Adipocyte (in vitro differentiated cells): ENCODE measurements around the gene TBRG4.
"Not testable (repeated sequence)": the region's sequence is repeated elsewhere in the genome, so short reads cannot be mapped to it uniquely, and the experiment has no call there.

Experiments used
- DNase-seq: peaks from one replicate; pipeline ENCODE4 v3.0.0-alpha.2; 2015; ENCODE audit warnings: low read depth
- H3K27me3 ChIP-seq: replicated peaks from 2 replicates; pipeline ENCODE4 v1.7.0; 2013; ENCODE audit warnings: mild to moderate bottlenecking, low read length, moderate library complexity; ENCODE audit not compliant: control insufficient read depth, insufficient read depth
- H3K36me3 ChIP-seq: 2 replicates; pipeline ENCODE4 v1.7.0; 2013; ENCODE audit warnings: low read length, mild to moderate bottlenecking, moderate library complexity; ENCODE audit not compliant: control insufficient read depth, insufficient read depth, severe bottlenecking
- H3K4me1 ChIP-seq: 2 replicates; pipeline ENCODE4 v1.7.0; 2013; ENCODE audit warnings: mild to moderate bottlenecking, low read length, moderate library complexity; ENCODE audit not compliant: control insufficient read depth, insufficient read depth
- H3K4me3 ChIP-seq: 2 replicates; pipeline ENCODE4 v1.7.0; 2013; ENCODE audit warnings: mild to moderate bottlenecking, low read length, moderate library complexity
- H3K9ac ChIP-seq: 2 replicates; pipeline ENCODE4 v1.7.0; 2013; ENCODE audit warnings: mild to moderate bottlenecking, low read length, moderate library complexity
- H3K9me3 ChIP-seq: 2 replicates; pipeline ENCODE4 v1.7.0; 2013; ENCODE audit warnings: mild to moderate bottlenecking, low read length, moderate library complexity; ENCODE audit not compliant: control insufficient read depth

Gene TBRG4

GRCh38 chr7:45114257-45114656, 2.8 kb upstream of the TBRG4 start:
- H3K4me3 ChIP-seq, DNase-seq, H3K9me3 ChIP-seq, H3K36me3 ChIP-seq, H3K9ac ChIP-seq: not testable (repeated sequence)
- Histone ChIP-seq H3K4me1 (peaks cover 13% of the 10 kb centered on the region), H3K27me3 (peaks cover 18% of the 10 kb centered on the region)

- DNase-seq: no peak
- Histone ChIP-seq H3K36me3 (peaks cover 16% of the 10 kb centered on the region), H3K4me1 (peaks cover 29% of the 10 kb centered on the region), H3K9ac (no peak overlapping the region), H3K27me3 (peaks cover 18% of the 10 kb centered on the region), H3K4me3 (peak overlapping the region; percentile 99), H3K9me3 (no peaks in the 10 kb centered on the region)
Measured at GRCh38 chr7:45112648-45113047, 1.2 kb upstream of the TBRG4 start.

DNA sequence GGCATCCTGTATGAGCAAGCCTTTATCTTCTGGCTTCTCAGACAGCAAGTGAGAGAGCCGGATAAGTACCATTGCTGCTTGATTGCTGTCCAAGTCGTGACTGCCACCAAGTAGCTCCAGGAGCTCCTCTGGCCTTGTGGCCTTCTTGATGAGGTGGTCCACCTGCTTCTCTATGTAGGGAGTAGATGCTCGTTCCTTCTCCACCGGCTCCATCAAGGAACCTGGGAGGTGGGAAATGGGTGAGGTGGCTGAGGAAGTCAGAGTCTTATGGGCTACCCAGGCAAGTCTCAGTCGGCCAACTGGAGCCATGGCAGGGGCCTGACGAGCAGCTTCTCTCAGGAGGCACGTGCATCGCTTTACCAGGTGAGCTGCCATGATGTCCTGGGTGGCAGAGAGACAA, 2.6 kb downstream of the TBRG4 start:
- peaks cover 39% of the 10 kb centered on the region for H3K4me1 ChIP-seq
- DNase-seq: no peak
- no peak overlapping the region for H3K4me3 ChIP-seq
- H3K27me3 ChIP-seq: no peaks in the 10 kb centered on the region
- H3K9ac ChIP-seq: peak overlapping the region; percentile 34
- H3K9me3 ChIP-seq: no peaks in the 10 kb centered on the region
- H3K36me3 ChIP-seq: peaks cover 53% of the 10 kb centered on the region

DNA sequence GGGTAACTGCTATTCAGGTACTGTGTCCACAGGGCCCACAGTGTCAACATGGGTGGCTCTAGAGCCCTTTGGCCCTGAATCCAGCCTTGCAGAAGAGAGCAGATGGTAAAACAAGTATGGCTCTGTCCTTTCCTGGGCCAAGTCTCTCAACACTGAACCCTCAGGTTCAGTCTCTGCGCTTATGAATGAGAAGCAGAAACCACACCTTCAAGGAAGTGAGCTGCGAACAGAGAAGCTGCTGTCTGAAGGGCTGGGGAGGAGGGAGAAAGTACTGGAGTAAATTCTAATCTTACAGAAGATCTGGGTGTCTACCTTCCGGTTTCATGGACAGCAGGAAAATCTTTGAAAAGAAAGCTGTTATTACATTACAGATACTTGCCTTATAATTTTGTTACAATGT, 4.1 kb downstream of the TBRG4 start:
- Histone ChIP-seq H3K4me3 (no peak overlapping the region), H3K4me1 (peaks cover 34% of the 10 kb centered on the region), H3K27me3 (no peaks in the 10 kb centered on the region), H3K36me3 (peaks cover 68% of the 10 kb centered on the region), H3K9ac (peak overlapping the region; percentile 13), H3K9me3 (no peaks in the 10 kb centered on the region)
- no peak for DNase-seq

DNA sequence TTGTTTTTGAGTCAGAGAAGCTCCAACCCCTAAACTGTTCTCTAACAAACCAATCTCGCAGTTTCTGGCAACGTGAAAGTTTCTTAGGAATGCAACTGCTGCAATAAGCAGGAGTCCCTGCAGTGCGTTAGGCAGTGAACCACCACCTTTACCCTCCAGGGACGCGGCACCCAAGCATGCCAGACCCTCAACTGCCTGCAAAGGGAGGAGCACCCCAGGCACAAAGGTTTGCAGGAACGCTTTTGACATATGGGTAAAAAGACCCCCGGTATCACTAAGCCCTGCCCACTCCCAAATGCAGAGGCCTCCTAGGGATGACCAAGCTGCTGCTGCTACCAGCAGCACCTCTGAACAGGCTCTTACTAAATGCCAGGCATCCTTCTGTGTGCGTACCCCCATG, 4.7 kb downstream of the TBRG4 start:
- H3K4me1 ChIP-seq: peaks cover 31% of the 10 kb centered on the region
- DNase-seq: no peak
- H3K9ac ChIP-seq: peak overlapping the region; percentile 13
- no peaks in the 10 kb centered on the region for H3K27me3 ChIP-seq
- peaks cover 74% of the 10 kb centered on the region for H3K36me3 ChIP-seq
- no peaks in the 10 kb centered on the region for H3K9me3 ChIP-seq
- no peak overlapping the region for H3K4me3 ChIP-seq

- Histone ChIP-seq H3K9ac (no peak overlapping the region), H3K4me1 (peaks cover 31% of the 10 kb centered on the region), H3K36me3 (peaks cover 85% of the 10 kb centered on the region), H3K27me3 (no peaks in the 10 kb centered on the region), H3K4me3 (no peak overlapping the region), H3K9me3 (no peaks in the 10 kb centered on the region)
- no peak for DNase-seq
Measured at GRCh38 chr7:45105588-45106188, 5.8 kb downstream of the TBRG4 start.

- no peak for DNase-seq
- peaks cover 28% of the 10 kb centered on the region for H3K4me1 ChIP-seq
- no peak overlapping the region for H3K9ac ChIP-seq
- peaks cover 92% of the 10 kb centered on the region for H3K36me3 ChIP-seq
- H3K27me3 ChIP-seq: no peaks in the 10 kb centered on the region
- H3K4me3 ChIP-seq: no peak overlapping the region
- H3K9me3 ChIP-seq: no peaks in the 10 kb centered on the region
Measured at GRCh38 chr7:45104844-45105587, 6.5 kb downstream of the TBRG4 start.

DNA sequence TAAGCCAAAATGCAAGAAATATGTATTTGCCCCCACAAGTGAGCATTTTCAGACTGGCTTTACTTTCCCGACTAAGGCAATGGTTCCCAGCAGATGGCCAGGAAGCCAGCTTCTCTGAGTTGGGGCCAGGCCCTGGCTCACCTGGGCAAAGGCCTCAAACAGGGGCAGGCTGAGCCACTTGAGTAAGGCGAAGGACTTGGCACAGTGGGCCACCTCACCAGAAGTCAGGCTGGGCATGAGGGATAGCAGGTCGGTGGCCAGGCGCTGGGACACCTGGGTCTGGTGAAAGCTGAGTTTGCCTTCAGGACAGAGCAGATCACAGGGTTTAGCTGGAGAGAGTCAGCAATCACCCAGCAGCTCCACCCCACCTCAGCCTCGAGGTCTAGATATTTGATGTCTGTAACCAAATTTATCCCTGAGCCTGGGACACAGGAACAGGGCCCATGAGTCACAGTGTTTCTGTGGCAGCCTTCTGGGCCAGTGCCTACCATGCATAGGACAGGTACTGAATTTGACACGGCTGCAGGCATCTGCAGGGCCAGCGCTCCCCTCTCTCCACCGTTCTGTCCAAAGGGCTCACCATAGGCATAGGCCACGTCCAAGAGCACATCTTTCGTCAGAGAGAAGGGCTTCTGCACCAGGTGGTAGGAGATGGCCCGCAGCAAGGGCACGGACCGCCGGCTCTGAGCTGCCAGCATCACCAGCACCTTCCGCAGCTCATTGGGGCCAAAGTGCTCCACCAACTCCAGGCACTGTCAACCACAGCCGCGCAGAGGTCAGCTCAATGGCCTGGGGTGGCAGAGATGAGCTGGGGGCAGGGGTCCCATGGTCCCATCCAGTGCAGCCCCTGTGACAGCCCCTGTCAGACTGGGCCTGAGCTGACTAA, 7.3 kb downstream of the TBRG4 start:
- Histone ChIP-seq H3K4me1 (peaks cover 25% of the 10 kb centered on the region), H3K9ac (no peak overlapping the region), H3K4me3 (no peak overlapping the region), H3K27me3 (no peaks in the 10 kb centered on the region), H3K36me3 (peaks cover 99% of the 10 kb centered on the region), H3K9me3 (no peaks in the 10 kb centered on the region)
- no peak for DNase-seq

GRCh38 chr7:45102785-45103712, 8.4 kb downstream of the TBRG4 start:
- Histone ChIP-seq H3K27me3 (no peaks in the 10 kb centered on the region), H3K36me3 (peaks cover 96% of the 10 kb centered on the region)

DNA sequence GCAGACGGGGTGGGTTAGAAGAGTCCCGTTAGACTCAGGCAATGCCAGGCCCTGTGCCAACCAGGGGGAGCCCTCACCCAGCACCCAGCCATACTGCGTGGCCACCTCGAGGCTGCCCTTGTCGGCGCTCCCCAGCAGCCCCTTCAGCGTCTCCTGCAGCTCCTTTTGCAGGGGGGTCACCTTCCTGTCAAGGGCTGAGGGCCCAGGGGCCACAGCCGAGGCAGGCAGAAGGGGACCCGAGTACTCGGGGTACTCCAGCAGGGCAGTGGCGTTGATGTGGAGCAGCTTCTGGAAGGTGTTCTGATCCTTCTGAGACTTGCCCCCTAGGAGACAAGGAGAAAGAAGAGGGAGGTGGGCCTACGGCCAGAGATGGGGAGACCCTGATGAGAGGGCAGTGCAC, 9.7 kb downstream of the TBRG4 start:
- H3K36me3 ChIP-seq: peaks cover 84% of the 10 kb centered on the region
- H3K4me3 ChIP-seq: no peak overlapping the region
- no peak overlapping the region for H3K9ac ChIP-seq
- H3K27me3 ChIP-seq: no peaks in the 10 kb centered on the region
- peaks cover under 1% of the 10 kb centered on the region for H3K4me1 ChIP-seq
- H3K9me3 ChIP-seq: no peaks in the 10 kb centered on the region
- no peak for DNase-seq

More at GRCh38 chr7:45102785-45103712, 8.4 kb downstream of the TBRG4 start:
- Histone ChIP-seq H3K9me3 (no peaks in the 10 kb centered on the region), H3K4me3 (no peak overlapping the region), H3K4me1 (peaks cover 14% of the 10 kb centered on the region), H3K9ac (no peak overlapping the region)
- DNase-seq: no peak
